Measurements from ENCODE around the gene PDE4D. TPM values are rescaled to one million over a fixed set of nuclear protein-coding genes. Genes with fewer than 3 reads are reported as not detected.

PDE4D gene
- total RNA-seq, 1 donor from 2014 or later: 14.2 TPM

GRCh38 chr5:59199868-59200267 lies 693.7 kb downstream of the PDE4D start:
- Histone ChIP-seq H2AFZ (ENCODE audit: low read depth, low read length) (no peak overlapping the region), H3K4me2 (ENCODE audit: low read length) (no peak overlapping the region), H4K20me1 (ENCODE audit: insufficient read depth, low read length) (no peaks in the 10 kb centered on the region), H3K9me3 (ENCODE audit: insufficient read depth, low read depth, low read length) (no peaks in the 10 kb centered on the region), H3K27ac (ENCODE audit: low read depth, low read length) (no peak overlapping the region), H3K36me3 (ENCODE audit: insufficient read depth, low read length) (no peaks in the 10 kb centered on the region), H3K4me3 (ENCODE audit: insufficient read depth, low read depth, low read length) (no peak overlapping the region), H3K4me1 (ENCODE audit: insufficient read depth, low read length) (no peaks in the 10 kb centered on the region), H3K79me2 (ENCODE audit: insufficient read depth, low read length) (no peaks in the 10 kb centered on the region), H3K27me3 (ENCODE audit: insufficient read depth, low read length) (no peaks in the 10 kb centered on the region), H3K9ac (ENCODE audit: low read length) (no peak overlapping the region)
- Mint-ChIP-seq H3K4me3 (ENCODE audit: unreplicated experiment) (no peak overlapping the region), H3K4me1 (ENCODE audit: low read depth, unreplicated experiment) (no peaks in the 10 kb centered on the region), H3K36me3 (ENCODE audit: low read depth, unreplicated experiment) (no peaks in the 10 kb centered on the region), H3K9me3 (ENCODE audit: unreplicated experiment) (no peaks in the 10 kb centered on the region), H3K27ac (ENCODE audit: unreplicated experiment) (no peak overlapping the region), H3K27me3 (ENCODE audit: low read depth, unreplicated experiment) (no peaks in the 10 kb centered on the region)
- TF ChIP-seq EZH2 (IDR thresholded peaks at IDR 0.05; ENCODE audit: insufficient read depth, low read length): no peak
- TF ChIP-seq CTCF (IDR thresholded peaks at IDR 0.05; ENCODE audit: insufficient read depth, low read depth, low read length): no peak
- FAIRE-seq (peak; percentile 50), DNase-seq (ENCODE audit: low read depth) (no peak)

DNA sequence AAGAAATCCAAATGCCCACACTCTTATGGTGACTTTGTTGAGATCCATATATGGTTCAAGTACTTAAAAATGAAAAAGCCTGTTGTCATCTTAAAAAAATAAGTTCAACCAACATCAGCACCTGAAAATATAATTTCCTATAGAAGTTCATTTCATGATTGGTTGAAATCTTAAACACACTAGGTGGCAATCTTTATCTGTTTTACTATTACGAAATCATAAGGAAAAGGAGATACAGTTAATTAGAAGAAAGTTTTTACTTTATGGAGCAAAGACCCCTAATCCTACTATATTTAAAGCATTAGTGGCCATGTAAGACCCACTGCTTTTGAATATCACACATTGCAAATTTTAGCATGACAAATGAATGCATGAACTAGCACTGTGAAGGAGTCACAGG lies 694.7 kb downstream of the PDE4D start:
- TF ChIP-seq EZH2 (IDR thresholded peaks at IDR 0.05; ENCODE audit: insufficient read depth, low read length): no peak
- TF ChIP-seq CTCF (IDR thresholded peaks at IDR 0.05; ENCODE audit: insufficient read depth, low read depth, low read length): no peak
- Histone ChIP-seq H3K79me2 (ENCODE audit: insufficient read depth, low read length) (no peaks in the 10 kb centered on the region), H3K4me1 (ENCODE audit: insufficient read depth, low read length) (no peaks in the 10 kb centered on the region), H3K27me3 (ENCODE audit: insufficient read depth, low read length) (no peaks in the 10 kb centered on the region), H2AFZ (ENCODE audit: low read depth, low read length) (no peak overlapping the region), H4K20me1 (ENCODE audit: insufficient read depth, low read length) (no peaks in the 10 kb centered on the region), H3K9ac (ENCODE audit: low read length) (no peak overlapping the region), H3K4me2 (ENCODE audit: low read length) (no peak overlapping the region), H3K9me3 (ENCODE audit: insufficient read depth, low read depth, low read length) (no peaks in the 10 kb centered on the region), H3K27ac (ENCODE audit: low read depth, low read length) (no peak overlapping the region), H3K4me3 (ENCODE audit: insufficient read depth, low read depth, low read length) (no peak overlapping the region), H3K36me3 (ENCODE audit: insufficient read depth, low read length) (no peaks in the 10 kb centered on the region)
- Mint-ChIP-seq H3K4me3 (ENCODE audit: unreplicated experiment) (no peak overlapping the region), H3K9me3 (ENCODE audit: unreplicated experiment) (no peaks in the 10 kb centered on the region), H3K27me3 (ENCODE audit: low read depth, unreplicated experiment) (no peaks in the 10 kb centered on the region), H3K27ac (ENCODE audit: unreplicated experiment) (no peak overlapping the region), H3K36me3 (ENCODE audit: low read depth, unreplicated experiment) (no peaks in the 10 kb centered on the region), H3K4me1 (ENCODE audit: low read depth, unreplicated experiment) (peaks cover 2% of the 10 kb centered on the region)
- DNase-seq (ENCODE audit: low read depth): no peak
- FAIRE-seq: no peak

DNA sequence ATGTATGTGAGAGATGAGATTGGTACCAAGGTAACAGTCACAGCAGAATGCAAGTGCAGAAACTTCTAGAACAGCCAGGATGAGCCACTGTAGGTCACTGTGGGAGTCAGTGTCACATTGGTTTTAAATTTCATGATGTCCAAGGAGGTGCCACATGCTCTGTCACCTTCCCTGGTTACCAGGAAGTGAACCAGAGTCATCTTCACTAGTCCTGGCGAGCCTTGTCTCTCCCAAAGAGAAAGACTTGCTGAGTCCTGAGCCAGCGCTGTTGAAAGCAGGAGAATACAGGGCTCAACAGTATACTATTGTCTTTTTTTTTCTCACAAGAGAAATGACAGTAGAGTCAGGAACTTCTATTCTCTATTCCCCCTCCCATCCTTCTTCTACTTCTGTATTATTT lies 695.2 kb downstream of the PDE4D start:
- Mint-ChIP-seq H3K9me3 (ENCODE audit: unreplicated experiment) (no peaks in the 10 kb centered on the region), H3K27me3 (ENCODE audit: low read depth, unreplicated experiment) (no peaks in the 10 kb centered on the region), H3K36me3 (ENCODE audit: low read depth, unreplicated experiment) (no peaks in the 10 kb centered on the region), H3K27ac (ENCODE audit: unreplicated experiment) (no peak overlapping the region), H3K4me1 (ENCODE audit: low read depth, unreplicated experiment) (peaks cover 3% of the 10 kb centered on the region), H3K4me3 (ENCODE audit: unreplicated experiment) (no peak overlapping the region)
- no peak overlapping the region for H3K4me3 ChIP-seq (ENCODE audit: insufficient read depth, low read depth, low read length)
- FAIRE-seq (no peak), DNase-seq (ENCODE audit: low read depth) (no peak)
- H3K9ac ChIP-seq (ENCODE audit: low read length): no peak overlapping the region
- TF ChIP-seq CTCF (IDR thresholded peaks at IDR 0.05; ENCODE audit: insufficient read depth, low read depth, low read length) (no peak), EZH2 (IDR thresholded peaks at IDR 0.05; ENCODE audit: insufficient read depth, low read length) (no peak)
- no peaks in the 10 kb centered on the region for H3K9me3 ChIP-seq (ENCODE audit: insufficient read depth, low read depth, low read length)
- no peak overlapping the region for H3K27ac ChIP-seq (ENCODE audit: low read depth, low read length)
- H2AFZ ChIP-seq (ENCODE audit: low read depth, low read length): no peak overlapping the region
- H4K20me1 ChIP-seq (ENCODE audit: insufficient read depth, low read length): no peaks in the 10 kb centered on the region
- no peaks in the 10 kb centered on the region for H3K36me3 ChIP-seq (ENCODE audit: insufficient read depth, low read length)
- peaks cover 3% of the 10 kb centered on the region for H3K4me1 ChIP-seq (ENCODE audit: insufficient read depth, low read length)
- H3K27me3 ChIP-seq (ENCODE audit: insufficient read depth, low read length): no peaks in the 10 kb centered on the region
- H3K79me2 ChIP-seq (ENCODE audit: insufficient read depth, low read length): no peaks in the 10 kb centered on the region
- H3K4me2 ChIP-seq (ENCODE audit: low read length): no peak overlapping the region

Measured in astrocyte (in vitro differentiated cells and primary cell).